Measurements from ENCODE around the gene ALPG.
"Not testable (repeated sequence)": the region's sequence is repeated elsewhere in the genome, so short reads cannot be mapped to it uniquely, and the experiment has no call there.

Gene ALPG

GRCh38 chr2:232385660-232386489, 20.8 kb upstream of the ALPG start:
- 0 out of 2 replicates have a peak overlapping the region, but pooled peaks have one; percentile 18 for H3K4me2 ChIP-seq
- H3K9ac ChIP-seq = no peak overlapping the region
- H3K9me3 ChIP-seq = peaks cover 19% of the 10 kb centered on the region
- no peaks in the 10 kb centered on the region for H3K36me3 ChIP-seq
- H3K27me3 ChIP-seq = peaks cover 29% of the 10 kb centered on the region
- no peak overlapping the region for H3K4me3 ChIP-seq
- no peaks in the 10 kb centered on the region for H4K20me1 ChIP-seq
- TF ChIP-seq Cebpa-rat (IDR thresholded peaks at IDR 0.05) = no peak
- H3K4me1 ChIP-seq = peaks cover 18% of the 10 kb centered on the region; the same call in 1 of the 2 replicates
- H3K27ac ChIP-seq = no peak overlapping the region

GRCh38 chr2:232386490-232386739, 20.2 kb upstream of the ALPG start:
- H3K27me3 ChIP-seq = peaks cover 29% of the 10 kb centered on the region
- H3K4me3 ChIP-seq = no peak overlapping the region
- TF ChIP-seq Cebpa-rat (IDR thresholded peaks at IDR 0.05) = no peak
- H3K4me1 ChIP-seq = peaks cover 18% of the 10 kb centered on the region; the same call in 1 of the 2 replicates
- H3K9me3 ChIP-seq = peaks cover 19% of the 10 kb centered on the region
- H4K20me1 ChIP-seq = no peaks in the 10 kb centered on the region
- no peak overlapping the region for H3K27ac ChIP-seq
- no peak overlapping the region for H3K4me2 ChIP-seq
- H3K9ac ChIP-seq = no peak overlapping the region
- H3K36me3 ChIP-seq = no peaks in the 10 kb centered on the region

- H3K4me2 ChIP-seq = no peak overlapping the region
- H4K20me1 ChIP-seq = no peaks in the 10 kb centered on the region
- H3K27ac ChIP-seq = no peak overlapping the region
- peaks cover 29% of the 10 kb centered on the region for H3K27me3 ChIP-seq
- peaks cover 16% of the 10 kb centered on the region; the same call in 1 of the 2 replicates for H3K4me1 ChIP-seq
- H3K9ac ChIP-seq = no peak overlapping the region
- H3K9me3 ChIP-seq = peaks cover 19% of the 10 kb centered on the region
- no peaks in the 10 kb centered on the region for H3K36me3 ChIP-seq
- H3K4me3 ChIP-seq = no peak overlapping the region
- TF ChIP-seq Cebpa-rat (IDR thresholded peaks at IDR 0.05) = no peak
These were observed 19.7 kb upstream of the ALPG start for GRCh38 chr2:232386740-232387450.

- Histone ChIP-seq H3K4me2 (no peak overlapping the region), H3K27ac (no peak overlapping the region), H3K4me3 (no peak overlapping the region), H3K36me3 (no peaks in the 10 kb centered on the region), H3K27me3 (peaks cover 29% of the 10 kb centered on the region), H3K4me1 (0 out of 2 replicates have a peak, but pooled peaks cover 9% of the 10 kb centered on the region), H3K9me3 (peaks cover 19% of the 10 kb centered on the region), H3K9ac (no peak overlapping the region), H4K20me1 (no peaks in the 10 kb centered on the region)
- TF ChIP-seq Cebpa-rat (IDR thresholded peaks at IDR 0.05) = no peak
These were observed 19.0 kb upstream of the ALPG start for GRCh38 chr2:232387451-232388171.

- H3K4me1 ChIP-seq = 0 out of 2 replicates have a peak, but pooled peaks cover 9% of the 10 kb centered on the region
- peaks cover 19% of the 10 kb centered on the region for H3K9me3 ChIP-seq
- H3K4me3 ChIP-seq = no peak overlapping the region
- no peak overlapping the region for H3K27ac ChIP-seq
- no peak overlapping the region for H3K4me2 ChIP-seq
- no peaks in the 10 kb centered on the region for H3K36me3 ChIP-seq
- H3K27me3 ChIP-seq = peaks cover 29% of the 10 kb centered on the region
- H4K20me1 ChIP-seq = no peaks in the 10 kb centered on the region
- no peak overlapping the region for H3K9ac ChIP-seq
- TF ChIP-seq Cebpa-rat (IDR thresholded peaks at IDR 0.05) = no peak
These were observed 18.2 kb upstream of the ALPG start for GRCh38 chr2:232388324-232388891.

- Histone ChIP-seq H3K27me3 (peaks cover 24% of the 10 kb centered on the region), H3K4me2 (no peak overlapping the region), H3K27ac (no peak overlapping the region), H3K4me1 (0 out of 2 replicates have a peak, but pooled peaks cover 9% of the 10 kb centered on the region), H3K36me3 (no peaks in the 10 kb centered on the region), H3K9ac (no peak overlapping the region), H3K9me3 (peaks cover 19% of the 10 kb centered on the region), H3K4me3 (no peak overlapping the region), H4K20me1 (no peaks in the 10 kb centered on the region)
- TF ChIP-seq Cebpa-rat (IDR thresholded peaks at IDR 0.05) = no peak
These were observed 17.3 kb upstream of the ALPG start for GRCh38 chr2:232389327-232389726.

- TF ChIP-seq Cebpa-rat (IDR thresholded peaks at IDR 0.05) = no peak
- H3K27ac ChIP-seq = no peak overlapping the region
- no peak overlapping the region for H3K4me3 ChIP-seq
- peaks cover 19% of the 10 kb centered on the region for H3K9me3 ChIP-seq
- no peaks in the 10 kb centered on the region for H4K20me1 ChIP-seq
- H3K9ac ChIP-seq = no peak overlapping the region
- H3K4me2 ChIP-seq = no peak overlapping the region
- peaks cover 4% of the 10 kb centered on the region for H3K4me1 ChIP-seq
- H3K27me3 ChIP-seq = peaks cover 16% of the 10 kb centered on the region
- no peaks in the 10 kb centered on the region for H3K36me3 ChIP-seq
These were observed 16.0 kb upstream of the ALPG start for GRCh38 chr2:232390661-232391060.

- H3K27me3 ChIP-seq = no peaks in the 10 kb centered on the region
- H4K20me1 ChIP-seq = no peaks in the 10 kb centered on the region
- no peak overlapping the region for H3K27ac ChIP-seq
- no peaks in the 10 kb centered on the region for H3K9me3 ChIP-seq
- H3K4me3 ChIP-seq = no peak overlapping the region
- no peaks in the 10 kb centered on the region for H3K36me3 ChIP-seq
- no peak for TF ChIP-seq Cebpa-rat (IDR thresholded peaks at IDR 0.05)
- H3K9ac ChIP-seq = no peak overlapping the region
- H3K4me1 ChIP-seq = peaks cover 23% of the 10 kb centered on the region
- H3K4me2 ChIP-seq = no peak overlapping the region
These were observed 13.1 kb upstream of the ALPG start for GRCh38 chr2:232393556-232393955.

- H3K36me3 ChIP-seq, H3K27ac ChIP-seq, H3K4me2 ChIP-seq, H3K27me3 ChIP-seq, H3K9me3 ChIP-seq, H3K9ac ChIP-seq, H3K4me3 ChIP-seq, H4K20me1 ChIP-seq: not testable (repeated sequence)
- peaks cover 30% of the 10 kb centered on the region for H3K4me1 ChIP-seq
These were observed 12.2 kb upstream of the ALPG start for GRCh38 chr2:232394431-232394830.
